GM19468 (cell line): Measurements from ENCODE around the gene MYL1.

Experiments used
- ATAC-seq: cut with Tn5 transposase; IDR thresholded peaks from one replicate; pipeline ENCODE4 v1.9.1; 2021; ENCODE audit warnings: mild to moderate bottlenecking, moderate library complexity, moderate number of reproducible peaks; ENCODE audit not compliant: unreplicated experiment; ENCODE audit errors: extremely low read depth

MYL1 gene

DNA sequence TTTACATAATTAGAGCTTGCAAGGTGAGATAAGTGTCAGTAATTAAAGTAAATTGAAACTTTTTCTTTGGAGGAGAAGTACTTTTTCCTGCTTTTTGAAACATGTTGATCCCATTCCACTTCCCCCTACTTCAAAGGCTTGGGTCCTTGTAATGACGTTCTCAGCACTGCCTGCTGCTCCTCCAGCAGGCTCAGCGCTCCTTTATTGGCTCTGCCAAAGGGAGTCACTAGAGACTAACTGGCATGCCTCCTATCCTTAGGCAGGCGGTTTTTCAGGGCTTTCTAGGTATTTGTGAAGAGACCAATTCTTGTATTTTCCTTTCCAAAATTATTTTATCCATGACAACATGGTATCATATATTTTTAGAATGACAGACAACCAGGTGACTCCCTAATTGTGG is 45.8 kb downstream of the MYL1 start:
- no peak for ATAC-seq

DNA sequence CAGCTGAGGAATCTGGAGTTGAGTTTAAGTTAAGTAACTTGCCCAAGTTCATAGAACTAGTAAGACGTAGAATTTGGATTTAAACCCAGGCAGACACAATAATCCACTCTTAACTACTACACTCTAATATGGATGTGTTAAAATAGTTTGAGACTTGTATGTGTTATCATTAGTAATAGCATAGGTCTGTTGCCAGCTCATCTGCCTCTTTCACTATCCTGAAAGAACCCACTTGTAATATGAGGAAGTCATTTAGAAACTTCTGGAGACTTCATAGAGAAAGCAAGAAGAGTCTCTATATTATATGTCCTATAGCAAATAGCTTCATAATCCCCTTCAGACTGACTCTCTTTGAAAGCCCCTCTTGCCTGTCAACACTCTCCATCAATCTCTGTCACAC is 46.7 kb downstream of the MYL1 start:
- ATAC-seq, result no peak

DNA sequence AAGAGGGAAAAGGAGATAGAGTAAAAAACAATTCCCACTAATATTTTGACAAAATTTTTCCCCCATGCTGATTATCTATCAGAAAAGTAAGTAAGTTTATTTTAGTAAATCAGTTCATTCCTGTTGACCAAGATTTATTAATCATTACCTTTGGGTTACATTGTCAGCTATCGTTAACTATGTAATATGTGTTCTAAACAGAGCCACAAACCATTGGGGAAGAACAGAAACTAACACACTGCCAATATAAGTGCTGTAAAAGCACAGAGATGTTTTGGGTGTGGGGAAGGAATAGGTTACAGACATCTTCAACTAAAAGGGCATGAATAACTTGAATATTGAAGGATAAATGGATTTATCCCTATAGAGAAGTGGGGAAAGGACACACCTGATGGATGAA is 47.3 kb downstream of the MYL1 start:
- no peak for ATAC-seq

DNA sequence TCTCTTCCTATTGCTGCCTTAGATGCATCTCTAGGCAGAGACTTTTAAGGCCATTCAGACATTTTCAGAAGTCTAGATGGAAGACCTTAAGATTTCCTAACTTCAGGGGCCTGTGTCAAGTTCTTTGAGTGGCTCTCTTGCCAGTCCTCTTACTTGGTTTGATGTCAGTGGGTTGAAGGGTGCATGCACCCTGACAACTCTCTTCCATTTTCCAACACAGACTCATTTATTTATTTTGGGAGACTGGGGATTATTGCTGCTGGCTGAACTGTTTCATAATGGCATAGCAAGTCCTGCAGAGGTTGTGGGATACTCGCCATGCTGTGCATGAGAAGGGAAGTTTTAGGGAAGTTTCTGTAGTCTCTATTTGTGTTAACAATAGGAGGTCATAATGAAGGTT is 50.7 kb downstream of the MYL1 start:
- ATAC-seq, result no peak

GRCh38 chr2:210263841-210264240 is 51.1 kb downstream of the MYL1 start:
- no peak for ATAC-seq

GRCh38 chr2:210262036-210262435 is 52.9 kb downstream of the MYL1 start:
- no peak for ATAC-seq

DNA sequence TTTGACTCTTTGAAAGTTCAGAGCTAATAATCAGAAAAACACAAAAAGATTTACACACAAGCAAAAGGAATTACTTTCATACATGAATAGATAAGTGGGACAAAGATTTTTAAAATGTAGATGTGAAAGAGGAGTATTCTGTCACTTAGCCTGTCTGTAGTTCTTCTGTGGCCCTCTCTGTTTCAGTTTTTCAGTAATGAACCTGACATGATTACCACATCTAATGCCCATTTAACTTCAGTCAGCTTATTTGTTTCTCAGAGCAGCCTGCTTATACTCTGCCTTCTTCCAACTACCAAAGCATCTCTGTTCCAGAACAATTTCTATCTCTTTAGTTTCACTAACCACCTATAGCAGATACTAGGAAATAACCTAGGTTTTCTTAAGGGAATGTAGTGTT is 55.3 kb downstream of the MYL1 start:
- no peak for ATAC-seq

DNA sequence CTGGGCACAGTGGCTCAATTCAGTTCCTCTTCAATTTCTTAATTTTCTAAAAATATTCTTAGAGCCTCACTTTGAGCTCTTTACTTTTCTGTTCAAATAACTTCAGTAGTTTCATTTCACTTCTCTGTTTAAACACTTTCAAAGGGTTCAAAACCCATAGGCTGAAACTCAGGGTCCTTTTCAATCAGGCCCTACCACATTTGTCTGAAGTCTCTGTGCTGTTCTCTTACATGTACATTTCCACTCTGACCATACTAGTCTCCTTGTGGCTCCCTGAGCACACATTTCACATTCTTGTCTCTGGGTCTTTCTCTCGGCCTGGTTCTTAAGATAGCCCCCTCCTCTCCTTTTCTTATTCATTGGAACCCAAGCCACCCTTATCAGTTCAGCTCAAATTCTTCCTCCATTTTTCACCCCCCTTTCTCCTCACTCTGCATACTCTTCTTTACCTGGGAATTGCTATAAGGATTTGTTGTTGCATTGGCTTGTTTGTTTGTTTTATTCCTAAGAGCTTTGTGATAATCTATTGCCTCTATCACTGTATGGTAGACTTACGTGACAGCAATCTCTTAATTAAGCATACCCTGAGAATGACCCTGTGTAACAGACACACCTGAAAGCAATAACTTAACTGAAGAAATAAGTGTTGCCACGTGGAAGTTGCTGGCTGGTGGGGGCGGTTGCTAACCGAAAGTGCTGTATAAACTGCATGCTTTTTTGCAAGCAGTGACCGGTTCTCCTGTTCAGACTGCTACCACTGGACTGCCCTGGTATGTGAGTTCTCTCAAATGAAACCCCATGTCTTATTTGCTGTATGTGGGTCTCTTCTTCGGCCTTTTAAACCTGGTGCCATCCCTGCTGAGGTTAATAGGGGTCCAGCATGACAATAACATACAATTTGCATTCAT is 62.0 kb downstream of the MYL1 start:
- no peak for ATAC-seq

DNA sequence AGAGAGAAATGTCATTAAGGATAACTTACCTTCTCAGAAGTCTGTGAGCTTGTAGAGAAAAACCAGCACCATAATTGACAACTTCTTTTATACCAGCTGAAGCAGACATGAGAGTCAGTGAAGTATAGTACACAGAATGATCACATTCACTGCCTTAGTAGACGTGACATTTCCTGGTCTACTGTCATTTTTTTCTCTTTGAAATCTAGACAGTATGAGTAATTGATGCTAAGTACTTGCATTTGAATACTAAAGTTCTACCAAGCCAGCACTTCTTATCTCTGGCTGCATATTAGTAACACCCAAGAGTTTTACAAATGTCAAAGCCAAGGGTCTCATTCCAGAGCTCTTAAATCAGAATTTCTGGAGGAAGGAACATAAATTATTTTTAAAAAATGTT is 64.4 kb downstream of the MYL1 start:
- ATAC-seq, result no peak
